HG02870 (cell line): ENCODE data around the gene AKAP13.

ENCODE experiments used
- ATAC-seq: cut with Tn5 transposase; IDR thresholded peaks from one replicate; pipeline ENCODE4 v1.9.1; 2021; ENCODE audit warnings: mild to moderate bottlenecking, moderate library complexity; ENCODE audit not compliant: unreplicated experiment

AKAP13 gene

DNA sequence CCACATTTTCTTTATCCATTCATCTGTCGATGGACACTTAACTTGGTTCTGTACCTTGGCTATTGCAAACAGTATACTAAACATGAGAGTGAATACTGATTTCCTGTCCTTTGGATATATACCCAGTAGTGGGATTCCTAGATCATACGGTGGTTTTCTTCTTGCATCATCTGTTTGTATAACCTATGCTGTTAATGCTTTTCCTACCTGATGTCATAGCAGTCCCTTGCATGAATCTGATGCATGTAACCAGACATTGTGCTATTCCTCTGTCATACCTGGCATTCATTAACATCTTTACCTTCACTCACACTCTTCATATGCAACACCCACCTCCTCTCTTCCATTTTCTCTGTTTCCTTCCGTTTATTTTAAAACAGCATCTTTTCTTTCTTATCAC, 229.1 kb downstream of the AKAP13 start:
- ATAC-seq: no peak

DNA sequence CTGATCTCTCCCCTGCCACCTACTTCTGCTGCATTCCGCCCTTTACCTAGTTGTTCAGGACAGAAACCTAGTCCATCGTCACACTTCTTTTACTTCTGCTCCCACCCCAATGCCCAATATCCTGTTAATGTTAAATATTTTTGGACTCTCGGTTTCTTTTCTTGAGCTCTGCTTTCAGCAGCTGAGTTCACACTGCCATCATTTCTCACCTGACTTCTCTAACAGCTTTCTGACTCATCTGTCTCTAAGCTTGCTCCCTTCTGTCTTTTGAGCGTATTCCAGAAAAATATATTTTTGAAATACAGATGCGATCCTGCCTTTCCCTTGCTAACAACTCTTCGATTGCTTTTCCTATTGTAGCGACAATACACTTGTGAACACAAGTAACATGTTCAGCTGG, 231.0 kb downstream of the AKAP13 start:
- ATAC-seq: no peak

DNA sequence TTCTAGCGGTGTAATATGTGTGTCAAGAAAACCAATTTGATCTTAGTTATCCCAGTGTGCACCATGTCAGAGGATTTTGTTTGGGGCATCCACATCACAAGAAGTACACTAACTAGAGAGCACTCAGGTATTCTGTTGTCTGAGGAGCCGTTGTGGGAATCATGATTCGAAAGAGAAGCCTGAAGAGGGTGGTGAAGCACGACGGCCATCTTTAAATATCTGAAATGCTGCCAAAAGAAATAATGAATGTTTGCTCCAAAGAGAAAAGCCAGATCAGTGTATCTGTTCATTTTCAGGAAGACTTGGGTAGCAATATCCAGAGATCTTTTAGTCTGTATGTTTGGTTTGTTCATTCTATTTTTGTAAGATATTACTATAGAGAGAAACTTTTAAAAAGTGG, 233.7 kb downstream of the AKAP13 start:
- no peak for ATAC-seq

DNA sequence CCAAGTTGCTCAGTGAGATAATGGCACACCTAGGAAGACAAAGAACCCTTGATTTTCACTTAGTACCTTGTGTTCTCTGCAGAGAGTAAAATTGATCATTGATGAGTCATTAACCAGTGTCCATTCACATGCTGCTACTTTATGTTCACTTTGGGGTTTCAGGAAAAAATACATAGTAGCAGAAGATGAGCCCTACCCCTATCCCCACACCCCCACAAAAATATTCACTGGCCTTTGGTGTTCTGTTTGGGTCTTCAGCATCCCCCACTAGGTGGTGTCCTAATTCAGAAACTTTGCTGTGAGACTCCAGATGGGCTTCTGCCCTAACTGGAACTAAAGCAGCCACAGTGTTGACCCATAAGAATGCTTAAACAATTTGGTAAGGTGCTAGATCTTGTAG, 235.5 kb downstream of the AKAP13 start:
- ATAC-seq: peak; percentile 68

DNA sequence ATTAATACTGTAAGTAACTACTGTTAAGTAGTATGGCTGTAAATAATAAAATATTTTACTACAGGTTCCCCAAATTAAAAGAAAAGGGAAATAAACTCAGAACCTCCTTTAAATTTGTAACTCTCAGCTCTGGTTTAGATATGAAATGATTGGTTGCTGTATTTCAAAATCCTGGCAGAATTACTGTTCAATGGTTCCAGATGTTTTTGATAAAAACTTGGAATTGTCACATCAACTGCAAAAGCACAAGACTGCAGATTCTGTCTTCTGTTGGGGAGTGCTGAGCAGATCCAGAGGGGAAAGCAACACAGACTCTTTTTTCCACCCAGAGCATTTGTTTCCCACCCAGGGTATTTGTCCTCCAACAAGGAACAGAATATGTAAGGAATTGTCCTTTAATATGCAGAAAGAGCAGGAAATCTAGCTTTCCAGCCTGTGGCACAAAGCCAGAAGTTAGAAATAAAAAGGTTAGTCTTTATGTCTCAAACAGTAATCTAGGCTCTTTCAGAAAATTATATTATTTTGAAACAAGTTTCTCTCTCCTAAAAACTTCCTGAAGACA, 236.2 kb downstream of the AKAP13 start:
- ATAC-seq: no peak

DNA sequence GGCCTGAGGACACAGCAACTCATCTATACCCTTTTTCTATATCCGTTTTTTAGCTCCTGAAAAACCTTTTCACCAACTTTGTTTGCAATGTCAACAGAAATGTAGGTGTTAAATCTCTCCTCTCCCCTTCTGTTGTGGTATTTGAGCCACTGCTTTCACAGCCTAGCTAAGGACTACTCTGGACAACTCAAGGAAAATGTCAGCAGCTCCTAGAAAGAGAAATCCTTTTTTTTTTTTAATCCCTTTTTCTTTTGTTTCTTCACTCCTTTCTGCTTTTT, 237.8 kb downstream of the AKAP13 start:
- ATAC-seq: no peak

DNA sequence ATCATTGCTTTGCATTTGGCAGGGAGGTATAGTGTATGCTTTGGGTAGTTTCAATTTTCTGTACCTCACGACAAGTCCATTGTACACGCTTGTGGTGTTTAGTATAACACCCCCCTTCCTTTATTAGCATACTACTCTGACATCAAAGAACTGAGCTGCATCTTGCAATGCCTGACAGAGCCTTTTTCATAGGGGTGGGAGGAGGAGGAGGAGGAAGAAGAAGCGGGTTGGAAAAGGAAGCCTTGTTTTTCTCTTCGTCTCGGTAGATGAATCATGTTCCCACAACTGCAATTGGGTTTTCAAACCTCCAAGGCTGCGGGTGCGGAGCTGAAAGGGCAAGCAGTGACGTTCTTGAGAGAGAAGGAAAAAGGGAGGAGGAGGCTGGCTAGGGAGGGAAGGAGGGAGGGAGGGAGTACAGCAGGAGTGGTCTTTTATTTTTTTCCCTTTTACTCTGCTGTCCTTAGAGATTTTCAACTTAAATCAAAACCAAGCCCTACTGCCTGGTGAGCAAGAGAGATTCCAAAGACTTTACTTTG, 238.6 kb downstream of the AKAP13 start:
- ATAC-seq: peak; percentile 48

DNA sequence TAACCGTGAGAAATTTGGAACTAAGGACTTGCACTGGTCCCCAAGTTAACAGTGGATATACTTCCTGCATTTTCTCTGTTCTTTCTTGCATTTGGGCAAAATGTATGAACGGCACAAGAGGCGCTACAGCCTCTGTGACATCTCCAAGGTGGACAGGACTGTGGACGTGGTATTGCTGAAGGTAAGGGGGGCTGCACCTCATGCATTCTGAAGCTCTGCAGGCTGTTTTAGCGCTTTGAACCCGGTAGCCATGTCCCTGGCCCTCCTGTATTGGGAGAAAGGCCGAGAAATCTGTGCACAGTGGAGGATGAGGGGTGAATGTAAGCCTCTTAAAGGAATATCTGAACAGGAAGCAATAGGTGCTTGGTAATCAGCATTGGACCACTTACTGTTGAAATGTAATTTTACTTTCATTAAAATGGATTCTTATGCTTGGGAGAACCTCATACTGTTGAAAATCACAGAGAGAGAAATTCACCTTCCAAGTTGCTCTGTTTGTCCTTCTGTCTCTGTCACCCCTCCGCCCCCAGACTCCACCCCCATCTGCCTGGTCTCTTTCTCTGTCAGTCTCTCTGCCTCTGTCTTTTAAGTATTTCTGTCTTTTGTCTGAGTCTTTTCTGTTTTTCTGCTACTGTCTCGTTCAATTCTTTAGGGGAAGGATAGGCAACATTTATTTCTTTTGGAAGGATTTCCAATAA, 239.7 kb downstream of the AKAP13 start:
- no peak for ATAC-seq

DNA sequence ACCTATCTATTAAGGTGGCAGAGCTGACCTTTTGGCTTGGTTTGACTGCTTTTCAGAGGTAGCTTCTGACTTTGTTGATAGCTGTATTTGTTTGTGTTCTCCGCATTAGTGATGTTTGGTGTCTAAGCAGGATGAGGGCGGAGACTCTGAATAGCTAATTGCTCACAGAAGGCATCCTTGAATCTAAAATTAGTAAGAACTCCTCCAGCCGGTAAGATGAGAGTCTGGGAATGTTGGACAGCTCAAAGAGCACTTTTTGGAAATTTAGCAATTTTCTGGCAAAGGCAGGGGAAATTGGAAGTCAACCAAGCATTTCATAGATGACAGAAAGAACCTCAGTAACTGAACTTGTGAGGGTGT, 240.3 kb downstream of the AKAP13 start:
- no peak for ATAC-seq

DNA sequence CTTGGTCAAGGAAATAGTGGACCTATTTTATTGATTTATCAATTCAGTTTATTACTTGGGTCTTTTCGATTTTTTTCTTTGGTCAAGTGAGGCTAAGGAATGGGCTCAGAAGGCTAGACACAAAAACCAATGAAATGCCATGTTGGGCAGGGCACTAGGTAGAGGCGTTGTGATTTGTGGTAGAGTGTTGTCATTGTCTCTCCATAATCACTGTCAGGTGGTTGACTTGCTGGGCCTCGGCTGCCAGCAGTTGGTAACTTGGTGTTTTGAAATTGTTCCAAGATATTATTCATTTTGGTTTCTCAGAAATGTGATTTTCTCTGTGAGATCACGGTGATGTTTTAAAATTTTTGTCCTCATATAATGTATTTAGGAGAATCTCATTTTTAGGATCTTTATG, 240.7 kb downstream of the AKAP13 start:
- ATAC-seq: no peak

DNA sequence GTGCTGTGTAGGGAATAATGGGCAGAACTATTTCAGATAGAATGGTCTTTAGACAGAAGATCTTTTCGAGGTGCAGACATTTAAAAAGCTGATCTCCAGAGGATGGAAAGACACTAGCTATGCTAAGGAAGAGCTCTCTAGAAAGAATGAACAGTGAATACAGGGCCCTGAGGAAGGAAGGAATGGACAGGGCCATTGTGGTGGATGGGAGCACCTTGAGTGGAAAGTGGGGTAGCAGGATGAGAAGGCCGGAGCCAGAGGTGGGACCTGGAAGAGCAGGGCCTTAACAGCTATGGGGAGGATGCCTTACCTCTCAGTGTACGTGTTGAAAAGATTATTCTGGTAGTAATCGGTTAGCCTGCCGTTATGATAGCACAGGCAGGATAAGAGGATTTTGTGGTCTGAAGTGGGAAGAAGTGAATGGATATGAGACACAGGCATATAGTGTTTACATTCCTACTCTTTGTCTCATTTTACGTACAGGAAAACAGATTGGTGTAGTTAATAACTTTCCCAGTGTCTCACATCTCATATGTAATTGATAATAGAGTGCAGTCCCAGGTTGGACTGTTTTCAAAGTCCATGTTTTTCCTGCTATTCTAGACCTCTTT, 241.9 kb downstream of the AKAP13 start:
- ATAC-seq: no peak

DNA sequence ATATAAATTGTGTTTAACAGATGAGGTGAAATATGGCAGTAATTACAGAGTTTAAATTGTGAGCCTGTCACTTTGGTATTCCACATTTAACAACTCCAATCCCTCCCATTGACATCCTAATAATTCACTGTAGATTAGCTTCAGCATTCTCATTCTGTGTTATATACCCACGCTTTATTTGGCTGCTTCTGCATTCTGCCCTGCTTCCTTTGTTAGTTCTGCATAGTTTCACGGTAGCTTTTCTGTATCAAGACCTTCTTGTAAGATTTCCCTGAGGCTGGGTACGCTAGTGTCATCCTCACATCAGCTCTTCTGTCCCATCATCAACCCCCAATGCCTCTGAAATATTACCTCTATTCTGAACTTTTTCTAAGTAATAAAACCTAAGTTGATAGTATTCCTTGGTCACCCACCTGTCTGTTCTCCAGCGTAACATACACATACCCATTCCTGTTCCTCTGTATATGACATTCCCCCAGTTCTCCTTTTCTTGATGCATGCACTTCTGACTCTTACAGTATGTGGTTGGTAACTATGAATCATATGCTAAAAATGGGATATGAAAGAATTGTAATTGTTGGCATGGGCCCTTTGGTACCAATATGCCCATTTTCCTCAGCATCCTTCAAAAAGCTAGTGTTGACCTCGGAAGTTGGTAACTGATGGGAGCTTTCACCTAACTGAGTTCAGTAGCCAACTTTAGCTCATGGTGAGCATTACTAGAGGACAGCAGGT, 243.1 kb downstream of the AKAP13 start:
- no peak for ATAC-seq

DNA sequence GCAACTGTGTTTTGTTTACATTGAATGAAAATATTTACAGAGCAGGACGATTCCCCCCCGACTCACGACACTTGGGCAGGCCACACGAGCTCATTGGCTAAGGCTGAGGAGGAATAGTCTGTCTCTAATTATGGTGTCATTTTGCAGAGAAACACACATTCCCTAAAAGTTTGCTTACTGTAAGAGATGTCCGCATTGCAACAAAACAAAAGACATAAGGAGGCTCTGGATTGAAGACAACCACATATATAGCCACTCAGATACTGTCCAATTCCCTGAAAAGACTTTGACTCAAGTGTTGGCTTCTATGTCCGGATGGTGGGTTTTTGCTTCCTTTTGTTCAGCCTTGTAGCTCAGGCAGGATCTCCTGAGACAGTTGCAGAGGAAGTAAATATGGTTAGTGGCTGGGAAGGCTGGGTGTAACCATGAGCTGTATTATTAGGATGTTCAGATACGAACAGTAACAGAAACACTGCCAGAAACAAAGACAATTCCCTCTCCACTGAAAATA, 243.9 kb downstream of the AKAP13 start:
- ATAC-seq: no peak

DNA sequence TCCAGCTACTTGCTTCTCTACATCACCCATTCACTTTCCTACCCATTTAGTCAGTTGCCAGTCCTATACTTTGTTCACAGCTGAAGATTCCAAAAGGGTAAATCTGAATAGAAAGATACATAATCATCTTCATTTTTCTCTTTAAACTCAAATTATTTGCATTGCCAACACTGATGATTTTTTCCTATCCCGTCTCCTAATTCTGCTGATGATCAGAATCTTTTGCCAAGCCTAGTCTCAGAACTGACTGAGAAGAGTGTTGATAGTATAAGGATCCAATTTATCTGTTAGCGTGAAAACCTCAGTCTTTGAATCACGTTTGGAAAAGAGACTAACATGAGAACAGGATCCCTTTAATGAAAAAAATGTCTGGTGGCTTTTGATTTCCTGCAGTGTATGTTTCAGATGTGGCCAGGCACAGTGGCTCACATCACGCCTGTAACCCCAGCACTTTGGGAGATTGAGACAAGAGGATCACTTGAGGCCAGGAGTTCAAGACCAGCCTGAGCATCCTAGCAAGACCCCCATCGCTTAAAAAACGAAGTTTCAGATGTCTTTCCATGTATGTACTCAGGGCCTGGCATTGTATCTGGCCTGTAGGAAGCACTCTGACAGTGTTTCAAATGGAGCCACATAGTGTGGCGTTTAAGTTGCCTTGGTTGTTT, 244.9 kb downstream of the AKAP13 start:
- ATAC-seq: no peak

DNA sequence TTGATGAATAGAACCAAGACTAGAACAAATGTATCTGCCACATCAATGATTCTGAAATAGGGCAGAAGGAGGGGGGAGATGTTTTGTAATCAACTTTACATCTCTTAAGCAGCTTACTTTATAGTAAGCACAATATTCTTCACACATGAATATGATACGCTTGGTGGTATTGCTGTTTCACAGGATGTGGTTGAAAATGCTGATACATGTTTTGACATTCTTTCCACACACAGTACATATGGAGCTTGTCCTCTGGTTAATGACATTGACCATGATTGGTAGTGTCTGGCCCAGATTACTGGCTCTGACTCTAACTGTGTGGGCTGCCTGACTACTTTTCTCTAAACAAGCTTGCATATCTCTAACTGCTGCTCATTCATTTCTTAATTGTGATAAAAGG, 245.5 kb downstream of the AKAP13 start:
- peak; percentile 85 for ATAC-seq

DNA sequence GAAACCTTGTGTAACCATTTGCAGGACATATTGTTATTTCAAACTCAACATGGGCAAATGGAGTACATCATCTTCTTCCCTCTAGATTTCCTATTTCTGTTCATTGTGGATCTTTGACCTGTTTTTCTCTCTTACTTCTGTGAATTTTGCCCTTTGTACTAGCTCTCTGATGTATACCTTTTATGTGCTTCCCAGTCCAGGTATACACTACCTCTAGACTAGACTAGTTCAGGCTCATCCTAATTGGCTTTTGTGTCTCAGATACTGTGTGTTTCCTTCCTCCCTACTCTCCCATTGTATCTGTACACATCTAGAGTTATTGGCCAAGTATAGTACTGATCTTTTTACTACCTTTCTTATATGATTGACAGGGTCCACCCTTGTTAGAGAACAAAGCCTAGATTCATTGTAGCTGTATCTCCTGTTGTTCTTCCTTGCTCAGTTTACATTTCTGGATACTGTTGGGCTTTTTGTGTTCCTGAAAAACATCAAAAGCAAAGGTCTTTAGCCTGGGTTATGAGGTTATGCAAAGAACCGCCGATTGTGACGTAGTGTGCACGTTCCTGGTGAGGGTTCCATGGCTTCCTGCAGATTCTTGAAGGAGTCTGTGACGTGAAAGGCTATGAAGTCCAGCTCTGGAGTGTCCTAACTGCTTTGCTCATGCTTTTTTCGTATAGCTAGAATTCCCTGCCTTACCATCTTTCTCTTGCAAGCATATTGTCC, 247.0 kb downstream of the AKAP13 start:
- ATAC-seq: no peak

DNA sequence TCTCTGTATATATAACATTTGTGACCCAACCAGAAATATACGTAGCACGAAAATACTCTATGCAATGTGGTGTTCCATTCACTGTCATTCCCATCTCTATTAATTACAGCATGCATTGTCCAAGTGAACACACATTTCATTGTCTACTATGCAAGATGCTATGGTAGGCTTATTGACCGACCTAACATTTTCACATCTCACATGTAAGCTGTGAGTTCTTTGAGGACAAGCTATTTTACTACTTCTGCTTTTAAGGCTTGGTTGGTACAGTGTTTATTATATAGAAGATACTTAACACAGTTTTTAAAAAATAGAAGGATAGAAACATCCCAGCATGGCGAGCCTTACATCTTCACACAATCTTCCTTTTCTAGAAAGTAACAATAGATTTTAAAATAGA, 249.9 kb downstream of the AKAP13 start:
- ATAC-seq: no peak

DNA sequence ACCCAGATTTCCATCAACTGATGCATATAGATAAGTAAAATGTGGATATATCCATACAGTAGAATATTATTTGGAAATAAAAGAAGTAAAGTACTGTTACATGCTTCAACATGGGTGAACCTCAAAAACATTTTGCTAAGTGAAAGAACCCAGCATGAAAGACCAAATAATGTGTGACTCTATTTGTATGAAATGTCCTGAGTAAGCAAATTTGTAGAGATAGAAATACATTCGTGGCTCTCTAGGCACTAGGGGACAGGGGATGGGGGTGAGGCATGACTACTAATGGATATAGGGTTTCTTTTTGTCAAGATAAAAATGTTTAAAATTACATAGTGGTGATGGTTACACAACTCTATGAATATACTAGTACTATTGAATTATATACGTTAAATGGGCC, 250.6 kb downstream of the AKAP13 start:
- ATAC-seq: no peak

DNA sequence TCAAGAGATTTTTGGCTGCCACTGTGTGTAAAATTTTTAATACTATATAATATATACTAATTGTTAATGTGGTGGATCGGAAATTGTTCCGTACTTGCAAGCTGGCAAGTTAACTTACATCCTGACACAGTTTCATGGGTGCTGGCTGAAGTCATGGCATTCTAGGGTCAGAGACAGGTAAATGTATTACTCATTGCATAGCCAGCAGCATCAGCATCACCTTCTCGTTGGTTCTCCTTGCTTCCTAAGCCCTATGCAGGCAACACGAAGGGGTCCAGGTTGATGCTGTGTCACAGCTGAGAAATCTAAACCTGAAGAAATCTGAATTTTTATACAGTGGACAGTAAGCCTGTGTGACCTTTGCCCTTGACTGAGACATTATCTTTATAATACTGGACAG, 251.6 kb downstream of the AKAP13 start:
- ATAC-seq: no peak

DNA sequence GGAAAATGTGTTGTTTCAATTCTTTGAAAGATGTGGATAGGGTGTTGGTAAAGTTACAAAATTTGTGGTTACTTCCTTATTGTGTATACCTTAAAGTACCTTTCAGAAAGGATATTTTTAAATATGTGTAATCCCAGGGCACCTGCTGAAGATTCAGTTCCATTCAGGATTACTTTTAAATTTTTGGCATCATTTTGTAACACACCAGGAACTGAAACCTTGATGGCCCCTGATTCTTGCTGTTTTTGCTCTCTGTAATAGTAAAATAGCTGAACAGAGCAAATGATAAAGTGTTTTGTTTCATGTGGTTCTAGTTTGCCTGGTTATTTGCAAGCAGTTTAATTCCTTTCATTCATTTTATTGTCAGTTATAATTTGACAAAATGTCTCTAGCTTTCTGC, 253.5 kb downstream of the AKAP13 start:
- no peak for ATAC-seq

DNA sequence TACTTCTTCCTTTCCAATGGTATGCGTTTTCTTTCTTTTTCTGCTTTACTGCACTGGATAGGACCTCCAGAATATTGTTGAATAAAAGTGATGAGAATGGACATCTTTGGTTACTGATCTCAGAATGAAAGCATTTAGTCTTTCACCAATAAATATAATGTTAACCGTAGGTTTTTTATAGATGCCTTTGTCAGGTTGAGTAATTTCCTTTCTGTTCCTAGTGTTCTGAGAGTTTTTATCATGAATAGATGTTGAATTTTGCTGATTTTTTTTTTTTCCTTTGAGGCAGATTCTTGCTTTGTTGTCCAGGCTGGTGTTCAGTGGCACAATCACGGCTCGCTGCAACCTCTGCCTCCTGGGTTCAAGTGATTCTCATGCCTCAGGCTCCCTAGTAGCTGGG, 255.9 kb downstream of the AKAP13 start:
- ATAC-seq: no peak
